AG09319 (cell line): ENCODE results near the gene ABCA1.
"Not testable (repeated sequence)": the region's sequence is repeated elsewhere in the genome, so short reads cannot be mapped to it uniquely, and the experiment has no call there.

Source experiments
- DNase-seq: peaks from one replicate; pipeline ENCODE4 v3.0.0-alpha.2; 2010; ENCODE audit warnings: low read depth; ENCODE audit errors: extremely low read depth
- CTCF ChIP-seq: IDR thresholded peaks from 2 replicates; pipeline ENCODE4 v1.5.1; 2011; ENCODE audit warnings: low read depth, mild to moderate bottlenecking, inconsistent platforms, low read length, moderate library complexity

The ABCA1 gene

GRCh38 chr9:104776797-104777196, 151.2 kb downstream of the ABCA1 start:
- no peak for TF ChIP-seq CTCF
- no peak for DNase-seq

GRCh38 chr9:104775976-104776375, 152.0 kb downstream of the ABCA1 start:
- no peak for TF ChIP-seq CTCF
- no peak for DNase-seq

GRCh38 chr9:104775574-104775936, 152.4 kb downstream of the ABCA1 start:
- DNase-seq: no peak
- no peak for TF ChIP-seq CTCF

GRCh38 chr9:104774831-104775573, 153.0 kb downstream of the ABCA1 start:
- no peak for DNase-seq
- no peak for TF ChIP-seq CTCF

- DNase-seq: no peak
- no peak for TF ChIP-seq CTCF
These were observed 153.8 kb downstream of the ABCA1 start for GRCh38 chr9:104774132-104774531.

- DNase-seq: no peak
- no peak for TF ChIP-seq CTCF
These were observed 155.0 kb downstream of the ABCA1 start for GRCh38 chr9:104772714-104773510.

GRCh38 chr9:104769655-104770054, 158.3 kb downstream of the ABCA1 start:
- no peak for TF ChIP-seq CTCF

GRCh38 chr9:104769029-104769428, 158.9 kb downstream of the ABCA1 start:
- DNase-seq: not testable (repeated sequence)

More at GRCh38 chr9:104769655-104770054, 158.3 kb downstream of the ABCA1 start:
- DNase-seq: no peak
